ENCODE data around the gene COL6A6.

COL6A6 gene, protein sequence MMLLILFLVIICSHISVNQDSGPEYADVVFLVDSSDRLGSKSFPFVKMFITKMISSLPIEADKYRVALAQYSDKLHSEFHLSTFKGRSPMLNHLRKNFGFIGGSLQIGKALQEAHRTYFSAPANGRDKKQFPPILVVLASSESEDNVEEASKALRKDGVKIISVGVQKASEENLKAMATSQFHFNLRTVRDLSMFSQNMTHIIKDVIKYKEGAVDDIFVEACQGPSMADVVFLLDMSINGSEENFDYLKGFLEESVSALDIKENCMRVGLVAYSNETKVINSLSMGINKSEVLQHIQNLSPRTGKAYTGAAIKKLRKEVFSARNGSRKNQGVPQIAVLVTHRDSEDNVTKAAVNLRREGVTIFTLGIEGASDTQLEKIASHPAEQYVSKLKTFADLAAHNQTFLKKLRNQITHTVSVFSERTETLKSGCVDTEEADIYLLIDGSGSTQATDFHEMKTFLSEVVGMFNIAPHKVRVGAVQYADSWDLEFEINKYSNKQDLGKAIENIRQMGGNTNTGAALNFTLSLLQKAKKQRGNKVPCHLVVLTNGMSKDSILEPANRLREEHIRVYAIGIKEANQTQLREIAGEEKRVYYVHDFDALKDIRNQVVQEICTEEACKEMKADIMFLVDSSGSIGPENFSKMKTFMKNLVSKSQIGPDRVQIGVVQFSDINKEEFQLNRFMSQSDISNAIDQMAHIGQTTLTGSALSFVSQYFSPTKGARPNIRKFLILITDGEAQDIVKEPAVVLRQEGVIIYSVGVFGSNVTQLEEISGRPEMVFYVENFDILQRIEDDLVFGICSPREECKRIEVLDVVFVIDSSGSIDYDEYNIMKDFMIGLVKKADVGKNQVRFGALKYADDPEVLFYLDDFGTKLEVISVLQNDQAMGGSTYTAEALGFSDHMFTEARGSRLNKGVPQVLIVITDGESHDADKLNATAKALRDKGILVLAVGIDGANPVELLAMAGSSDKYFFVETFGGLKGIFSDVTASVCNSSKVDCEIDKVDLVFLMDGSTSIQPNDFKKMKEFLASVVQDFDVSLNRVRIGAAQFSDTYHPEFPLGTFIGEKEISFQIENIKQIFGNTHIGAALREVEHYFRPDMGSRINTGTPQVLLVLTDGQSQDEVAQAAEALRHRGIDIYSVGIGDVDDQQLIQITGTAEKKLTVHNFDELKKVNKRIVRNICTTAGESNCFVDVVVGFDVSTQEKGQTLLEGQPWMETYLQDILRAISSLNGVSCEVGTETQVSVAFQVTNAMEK (N-terminal part only)

DNA sequence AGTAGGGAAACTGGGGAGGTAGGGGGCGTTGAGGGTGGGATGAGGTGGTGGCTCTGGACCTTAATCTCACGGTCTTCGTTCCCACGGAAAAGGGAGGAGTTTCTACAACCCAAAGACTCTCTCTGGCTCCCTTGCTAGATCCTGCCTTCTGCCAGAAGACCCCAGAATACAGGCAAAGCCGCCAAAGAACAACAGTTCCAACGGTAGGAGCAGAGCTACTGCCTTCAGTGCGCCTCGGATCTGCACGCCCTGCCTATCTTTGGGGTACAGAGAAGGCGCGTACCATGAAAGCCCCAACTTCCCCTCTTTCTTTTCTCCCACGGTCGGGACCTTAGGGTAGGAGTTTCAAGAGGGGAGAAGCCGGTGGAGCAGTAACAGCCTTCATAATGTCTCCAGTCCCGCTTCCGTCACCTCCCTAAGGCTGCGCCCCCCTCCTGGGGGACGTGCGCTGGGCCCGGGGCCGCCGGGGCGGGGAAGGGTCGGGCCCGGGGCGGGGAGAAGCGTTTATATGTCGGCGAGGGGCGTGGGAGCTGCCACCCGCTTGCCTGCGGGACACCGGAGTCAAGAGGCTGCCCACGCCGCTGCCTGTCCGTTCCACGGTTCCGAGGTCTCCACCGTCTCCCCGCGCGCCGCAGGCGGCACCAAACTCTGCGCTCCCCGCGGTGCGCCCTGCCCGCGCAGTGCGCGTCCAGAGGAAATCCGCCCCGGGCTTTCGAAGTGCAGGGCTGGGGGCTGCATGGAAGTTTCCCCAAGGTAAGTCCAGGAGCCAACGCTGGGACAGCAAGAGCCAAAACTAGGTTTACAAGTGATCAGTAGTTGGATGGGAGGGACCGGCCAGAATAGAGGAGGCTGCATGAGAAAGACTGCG lies at the start of gene COL6A6:
Gene COL6A6, plus strand, starts transcription at position 533 of the 868 bp plus-strand sequence. CDS start 43,188 bp downstream, outside the sequence.
- DNase-seq (ENCODE audit: low read depth, low spot score), result no peak

DNA sequence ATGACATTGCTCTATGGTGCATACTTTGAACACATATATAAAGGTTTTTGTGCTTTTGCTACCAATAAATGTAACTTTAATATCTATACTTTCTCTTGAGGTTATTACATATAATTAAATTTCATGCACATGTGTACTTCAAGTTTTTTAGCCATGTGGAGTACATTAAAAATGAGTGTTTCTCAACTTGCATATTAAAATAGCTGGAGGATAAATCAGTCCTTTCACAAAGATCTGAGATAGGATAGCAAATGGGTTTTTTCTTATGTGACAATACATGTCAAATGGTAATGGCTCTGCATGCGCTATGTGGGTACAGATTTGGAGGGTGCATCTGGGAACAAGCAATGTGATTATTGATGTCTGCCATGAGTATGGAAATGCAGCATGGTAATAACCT lies 48.7 kb upstream of the COL6A6 start:
- no peak for DNase-seq (ENCODE audit: low read depth, low spot score)

DNA sequence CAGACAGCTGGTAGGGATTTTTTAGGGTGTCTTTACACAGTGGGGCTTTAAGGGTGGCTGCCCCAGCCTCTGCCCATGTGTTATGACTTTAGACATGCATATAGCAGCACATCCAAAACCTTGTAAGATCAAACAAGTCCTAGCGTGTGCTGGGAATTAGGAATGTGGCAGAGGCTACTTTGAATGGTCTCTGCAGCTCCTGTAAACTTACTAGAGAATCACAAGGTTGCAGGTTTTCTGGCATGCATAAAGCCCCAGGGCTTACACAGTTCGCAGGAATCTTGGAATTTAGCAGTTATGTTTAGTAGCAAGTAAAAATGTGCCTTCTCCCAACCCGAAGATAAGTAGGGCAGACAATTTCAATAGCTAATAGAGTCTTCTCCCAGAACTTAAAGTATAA lies 46.9 kb upstream of the COL6A6 start:
- no peak for DNase-seq (ENCODE audit: low read depth, low spot score)

DNA sequence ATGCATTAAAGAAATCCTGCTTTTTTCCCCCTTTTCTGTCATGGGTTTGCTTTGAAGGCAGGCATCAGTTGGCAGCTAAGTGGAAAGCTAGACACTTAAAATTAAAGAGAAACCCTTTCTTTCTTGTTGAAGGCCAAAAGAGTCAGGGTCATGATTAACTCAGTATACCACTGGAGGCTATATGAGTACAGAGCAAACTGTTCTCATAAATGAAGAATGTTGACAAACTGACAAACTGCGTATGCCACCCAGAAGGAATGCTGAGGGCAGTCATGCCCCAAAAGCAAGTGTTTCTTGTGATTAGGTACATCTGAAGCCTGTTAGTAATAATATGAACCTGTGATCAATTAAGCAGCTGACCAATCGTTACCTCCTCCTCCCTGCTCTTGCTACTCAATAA lies 43.6 kb upstream of the COL6A6 start:
- DNase-seq (ENCODE audit: low read depth, low spot score), result no peak

DNA sequence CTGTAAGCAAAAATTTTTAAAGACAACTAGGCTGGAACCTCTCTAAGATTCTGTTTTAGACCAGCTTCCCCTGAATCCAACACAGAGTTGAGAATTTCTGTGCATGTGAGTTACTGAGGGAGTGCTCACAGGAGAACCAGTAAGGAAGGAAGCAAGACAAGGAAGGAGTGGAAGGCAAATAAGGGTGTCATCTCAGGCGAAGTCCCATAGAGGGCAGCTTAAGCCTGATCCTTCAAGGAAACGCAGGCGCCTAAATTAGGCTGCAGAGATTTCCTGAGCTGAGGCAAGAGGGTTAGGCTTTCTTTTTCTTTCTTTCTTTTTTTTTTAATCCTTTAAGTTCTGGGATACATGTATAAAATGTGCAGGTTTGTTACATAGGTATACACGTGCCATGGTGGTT lies 36.2 kb upstream of the COL6A6 start:
- DNase-seq (ENCODE audit: low read depth, low spot score), result no peak

DNA sequence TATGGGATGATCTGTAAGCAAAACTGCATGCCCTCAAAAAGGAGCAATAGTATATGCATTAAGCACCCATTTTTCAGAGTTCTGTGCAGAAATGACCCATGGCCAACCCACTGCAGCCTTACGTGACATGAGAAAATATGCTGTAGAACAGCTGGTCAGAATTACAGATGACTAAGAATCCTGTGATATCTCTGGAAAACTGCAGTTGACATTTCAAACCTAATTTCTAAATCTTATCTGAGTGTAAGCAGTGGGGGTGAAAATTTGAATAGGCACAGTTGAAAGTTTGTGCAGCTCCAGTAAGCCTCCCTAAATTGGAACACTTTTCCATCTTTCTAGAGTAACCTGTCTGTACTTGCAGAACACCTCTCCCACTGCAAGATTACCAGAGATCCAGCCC lies 28.7 kb upstream of the COL6A6 start:
- DNase-seq (ENCODE audit: low read depth, low spot score), result no peak

DNA sequence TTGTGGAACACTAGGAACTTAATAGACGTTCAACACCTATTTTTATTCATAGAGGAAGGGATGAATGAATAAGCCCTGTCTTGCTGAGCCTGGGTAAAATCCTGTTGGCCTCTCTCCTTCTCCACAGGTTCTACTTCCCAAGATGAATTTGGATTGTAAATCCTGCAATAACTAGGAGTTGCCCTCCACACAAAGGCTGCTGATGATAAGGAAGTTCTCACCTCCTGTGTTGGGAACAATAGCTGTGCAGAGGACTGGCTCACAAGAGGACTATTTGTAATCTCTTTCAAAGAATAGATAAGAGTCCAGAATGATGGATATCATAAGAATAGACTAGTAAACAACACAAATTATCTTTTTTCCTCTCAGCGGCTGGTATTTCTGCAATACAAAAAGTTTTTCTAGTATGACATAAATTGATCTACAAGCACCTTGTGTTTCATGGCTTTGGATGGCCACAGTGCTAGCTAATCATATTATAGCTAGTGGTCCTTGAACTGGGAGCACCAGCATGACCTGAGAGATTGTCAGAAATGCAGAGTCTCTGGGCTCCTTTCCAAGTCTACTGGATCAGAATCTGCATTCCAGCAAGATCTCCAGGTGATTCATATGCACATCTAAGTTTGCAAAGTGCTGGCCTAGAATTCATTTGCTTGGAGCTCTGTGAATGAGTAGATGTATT lies 28.1 kb upstream of the COL6A6 start:
- DNase-seq (ENCODE audit: low read depth, low spot score), result no peak

DNA sequence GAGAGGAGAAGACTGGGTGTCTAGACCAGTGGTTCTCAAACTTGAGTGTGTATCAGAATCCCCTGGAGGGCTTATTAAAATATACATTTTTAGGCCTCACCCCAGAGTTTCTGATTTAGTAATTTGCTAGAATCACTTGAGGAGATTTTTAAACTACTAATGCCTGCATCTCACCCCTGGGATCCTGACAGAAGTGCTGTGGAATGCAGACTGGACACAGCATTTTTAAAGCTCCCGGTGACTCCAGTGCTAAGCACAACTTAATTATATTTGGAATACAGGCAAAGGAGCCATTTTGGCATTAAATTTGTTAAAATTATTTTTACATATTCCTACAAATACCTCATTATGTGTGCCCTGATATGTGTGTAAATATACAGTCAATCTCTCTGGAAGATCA lies 26.7 kb upstream of the COL6A6 start:
- no peak for DNase-seq (ENCODE audit: low read depth, low spot score)

DNA sequence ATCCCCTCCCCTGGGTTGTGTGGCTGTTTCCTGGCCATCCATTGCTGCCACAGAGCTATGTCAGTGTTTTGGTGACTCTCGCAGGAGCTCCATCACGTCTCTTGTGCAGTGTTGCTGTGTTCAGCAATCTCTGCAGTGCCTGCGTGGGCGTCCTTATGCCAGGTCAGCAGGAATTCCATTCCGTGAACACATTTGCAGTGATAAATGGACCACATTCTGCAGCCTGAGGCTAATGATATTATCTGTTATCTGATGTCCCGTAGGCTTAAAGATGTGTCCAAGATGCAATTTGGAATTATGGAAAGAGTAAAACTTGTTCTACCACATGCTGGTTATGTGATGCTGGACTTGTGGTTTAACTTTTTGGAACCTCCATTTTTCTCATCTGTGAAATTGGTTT lies 25.5 kb upstream of the COL6A6 start:
- no peak for DNase-seq (ENCODE audit: low read depth, low spot score)

DNA sequence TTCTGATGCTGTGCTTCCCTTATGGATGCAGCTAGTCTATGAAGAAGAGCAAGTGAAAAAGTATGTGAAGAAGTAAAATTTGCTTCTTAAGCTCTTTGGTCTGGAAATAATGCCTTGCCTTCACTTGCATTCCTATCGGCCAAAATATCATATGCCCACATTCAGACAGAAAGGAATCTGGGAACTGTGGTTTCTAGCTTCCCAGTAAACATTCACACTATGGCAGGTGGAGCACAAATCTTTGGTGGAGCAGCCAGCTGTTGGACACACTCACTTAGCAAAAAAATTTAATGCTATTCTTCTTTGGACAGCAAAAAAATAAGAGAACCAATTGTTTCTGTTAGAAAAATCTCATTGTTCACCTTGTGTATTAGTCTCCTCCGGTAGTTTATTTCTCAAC lies 12.3 kb upstream of the COL6A6 start:
- DNase-seq (ENCODE audit: low read depth, low spot score), result no peak

DNA sequence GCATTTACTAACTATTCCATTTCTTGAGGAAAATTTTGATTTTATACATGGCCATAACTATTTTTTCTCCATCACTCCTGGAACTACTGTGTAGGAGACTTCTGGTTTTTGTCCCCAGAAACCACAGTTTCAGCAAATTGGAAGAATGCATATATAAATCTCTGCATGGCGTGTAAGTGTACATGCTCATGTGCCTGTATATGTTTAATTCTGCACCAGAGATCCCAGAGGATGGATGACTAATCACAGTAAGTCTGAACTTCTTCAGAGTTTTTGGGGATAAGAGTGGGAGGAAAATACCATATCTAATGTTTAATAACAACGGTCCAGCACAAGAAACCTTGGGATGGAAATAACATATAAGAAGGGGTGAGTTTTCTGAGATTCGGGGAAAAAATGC lies 10.9 kb upstream of the COL6A6 start:
- no peak for DNase-seq (ENCODE audit: low read depth, low spot score)

DNA sequence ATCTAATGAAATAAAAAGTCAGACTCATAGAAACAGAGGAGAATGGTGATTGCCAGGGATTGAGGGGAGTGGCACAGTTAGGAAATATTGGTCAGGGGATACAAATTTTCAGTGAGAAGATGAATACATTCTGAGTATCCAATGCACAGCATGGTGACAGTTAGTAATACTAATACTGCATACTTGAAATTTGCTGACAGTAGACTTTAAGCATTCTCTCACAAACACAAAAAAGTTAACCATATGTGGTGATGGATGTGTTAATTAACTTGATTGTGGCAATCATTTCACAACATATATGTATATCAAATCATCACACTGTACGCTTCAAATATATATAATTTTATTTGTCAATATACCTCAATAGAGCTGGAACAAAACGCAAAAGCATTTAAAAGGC lies 9.2 kb upstream of the COL6A6 start:
- DNase-seq (ENCODE audit: low read depth, low spot score), result no peak

DNA sequence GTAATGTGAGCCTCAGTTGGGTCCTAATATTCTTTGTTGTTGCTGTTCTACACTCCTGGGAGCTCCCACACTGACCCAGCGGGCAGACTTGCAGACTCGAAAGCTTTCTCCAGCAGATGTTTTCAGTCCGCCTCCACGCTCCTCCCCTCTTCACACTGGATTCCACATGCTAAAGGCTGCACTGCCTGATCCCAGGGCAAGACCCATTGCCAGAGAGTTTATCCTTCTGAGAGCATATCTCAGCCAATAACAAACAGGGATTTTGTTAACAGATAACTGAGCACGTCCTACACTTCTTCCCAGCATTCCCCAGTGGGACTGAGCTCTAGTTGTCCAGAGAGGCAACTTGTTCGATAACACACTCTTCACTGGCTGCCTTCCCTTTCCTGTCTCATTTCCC lies 8.0 kb upstream of the COL6A6 start:
- no peak for DNase-seq (ENCODE audit: low read depth, low spot score)

DNA sequence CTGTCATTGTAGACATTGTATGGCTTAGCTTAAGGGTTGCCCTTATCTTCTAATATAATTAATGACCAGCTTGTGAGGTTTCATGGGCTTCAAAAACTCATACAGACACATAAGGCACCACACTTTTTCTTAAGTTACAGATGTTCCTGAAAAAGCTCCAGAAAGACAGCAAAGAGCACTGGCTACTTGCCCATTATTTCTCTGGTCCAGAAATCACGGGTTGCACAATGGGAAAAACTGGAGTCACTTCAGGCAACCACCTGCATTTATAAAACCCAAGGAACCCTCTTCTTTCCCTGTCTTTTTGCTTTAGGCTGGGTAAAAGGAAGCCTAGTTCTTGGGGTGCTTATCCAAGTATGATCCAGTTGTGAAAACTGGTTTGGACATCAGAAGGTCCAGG lies 2.3 kb upstream of the COL6A6 start:
- no peak for DNase-seq (ENCODE audit: low read depth, low spot score)

DNA sequence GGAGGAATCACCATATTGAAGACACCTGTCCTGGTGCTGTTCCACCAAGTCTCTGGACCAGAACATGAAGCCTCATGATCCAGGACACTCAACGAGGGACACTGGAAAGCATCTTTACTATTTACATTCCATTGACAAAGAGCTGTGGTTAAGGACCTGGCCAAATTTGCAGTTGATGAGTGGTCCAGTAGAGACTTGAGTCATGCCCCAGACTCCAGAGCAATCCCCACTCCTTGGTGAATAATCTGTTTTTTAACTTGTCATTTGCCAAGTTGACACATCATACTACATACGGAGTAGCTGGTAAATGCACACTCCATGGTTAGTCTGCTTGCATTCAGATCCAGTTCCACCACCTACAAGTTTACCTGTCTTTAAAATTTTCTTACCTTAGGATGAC lies 1.2 kb upstream of the COL6A6 start:
- no peak for DNase-seq (ENCODE audit: low read depth, low spot score)

DNA sequence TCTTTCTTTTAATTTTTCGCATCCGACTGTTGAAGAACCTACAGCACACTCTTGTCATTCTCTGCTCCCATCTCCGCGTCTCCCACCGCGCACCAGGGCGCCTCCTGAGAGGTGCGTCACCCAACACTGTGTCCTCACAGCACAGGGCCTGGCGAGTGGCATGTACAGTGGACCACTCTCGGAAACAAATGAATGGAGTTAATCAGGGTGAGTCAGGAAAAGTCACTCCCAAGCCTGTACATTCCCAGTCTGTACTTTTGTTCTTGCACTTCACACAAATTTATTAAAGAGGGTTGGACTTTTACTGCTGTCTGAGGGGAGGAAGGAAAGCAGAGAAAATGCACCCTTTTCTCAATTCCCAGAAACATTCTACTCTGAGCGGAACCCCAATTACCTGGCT lies 625 bp downstream of the COL6A6 start:
- DNase-seq (ENCODE audit: low read depth, low spot score), result no peak

DNA sequence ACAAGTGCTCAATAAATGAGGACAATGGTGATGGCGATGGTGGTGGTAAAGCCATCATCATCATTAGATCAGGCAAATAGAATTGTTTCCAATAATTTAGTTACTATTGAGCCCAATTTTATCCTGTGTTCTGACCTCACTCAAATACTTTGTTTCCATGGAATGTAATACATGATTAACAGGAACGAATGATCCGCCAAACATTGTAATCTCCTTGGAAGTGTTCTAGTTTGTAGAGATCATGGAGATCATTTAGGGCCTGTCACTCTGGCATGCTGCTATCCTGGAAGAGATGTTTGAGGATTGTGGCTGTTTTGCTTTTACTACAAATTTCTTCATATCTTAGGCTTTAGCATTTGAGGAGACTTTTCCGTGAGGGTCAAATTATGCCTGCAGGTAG lies 2.8 kb downstream of the COL6A6 start:
- DNase-seq (ENCODE audit: low read depth, low spot score), result no peak

DNA sequence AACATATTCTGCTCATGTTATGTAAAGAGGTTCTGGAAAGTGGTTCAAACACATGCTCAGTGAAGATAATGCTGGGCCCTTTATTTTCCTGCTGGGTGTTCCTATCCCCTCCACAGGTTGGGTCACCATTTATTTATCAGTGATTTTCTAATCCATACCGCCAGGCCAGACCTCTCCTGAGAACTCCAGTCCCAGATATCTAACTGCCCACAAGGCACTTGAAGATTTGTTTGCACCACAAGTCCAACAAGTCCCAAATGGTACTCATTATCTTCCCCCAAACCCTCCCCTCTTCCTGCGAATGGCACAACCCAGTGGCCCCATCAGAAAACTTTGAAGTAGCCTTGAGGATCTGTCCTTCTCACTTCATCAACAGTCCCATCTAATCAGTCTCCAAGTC lies 5.4 kb downstream of the COL6A6 start:
- DNase-seq (ENCODE audit: low read depth, low spot score), result no peak

DNA sequence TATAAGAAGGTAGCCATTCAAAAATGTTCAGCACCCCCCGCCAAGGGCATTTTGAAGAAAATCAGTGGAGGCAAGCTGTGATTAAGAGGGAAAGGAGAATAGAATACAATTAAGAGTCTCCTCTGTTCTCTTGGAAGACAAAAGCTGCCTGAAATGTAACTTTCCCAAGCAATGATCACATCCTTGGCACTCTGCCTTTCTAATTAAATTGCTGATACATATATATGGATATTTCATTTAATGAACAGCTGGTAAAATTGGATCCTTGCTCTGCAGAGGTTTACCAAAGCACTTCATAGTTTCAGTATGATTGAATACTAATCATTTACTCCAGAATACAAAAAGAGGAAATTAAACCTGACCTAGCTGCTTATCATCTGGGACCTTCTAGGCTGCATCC lies 10.4 kb downstream of the COL6A6 start:
- DNase-seq (ENCODE audit: low read depth, low spot score), result no peak

DNA sequence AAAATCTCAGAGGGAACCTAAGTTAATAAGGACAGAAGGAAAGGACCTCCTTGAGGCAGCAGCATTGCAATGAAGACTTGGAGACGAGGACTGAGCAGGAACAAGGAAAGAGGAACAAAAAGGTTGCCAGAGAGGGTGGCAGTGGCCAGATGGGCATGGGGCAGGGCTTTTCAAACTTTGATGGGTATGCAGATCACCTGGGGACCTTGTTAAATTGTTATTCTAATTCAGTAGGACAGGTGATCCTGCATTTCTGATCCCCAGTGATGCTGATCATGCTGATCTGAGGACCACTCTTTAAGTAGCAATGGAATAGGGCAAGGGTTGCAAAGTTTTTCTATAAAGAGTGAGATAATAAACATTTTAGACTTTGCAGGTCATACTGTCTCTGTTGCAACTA lies 11.1 kb downstream of the COL6A6 start:
- DNase-seq (ENCODE audit: low read depth, low spot score), result no peak
